ENCODE data around the gene TREML1. TPM values are rescaled to one million over a fixed set of nuclear protein-coding genes. Genes with fewer than 3 reads are reported as not detected.

The TREML1 gene
- total and polyA plus RNA-seq, 9 of the 15 experiments (the other 6 are each of a cell fraction or from before 2014, with no cell fraction given), result not detected

DNA sequence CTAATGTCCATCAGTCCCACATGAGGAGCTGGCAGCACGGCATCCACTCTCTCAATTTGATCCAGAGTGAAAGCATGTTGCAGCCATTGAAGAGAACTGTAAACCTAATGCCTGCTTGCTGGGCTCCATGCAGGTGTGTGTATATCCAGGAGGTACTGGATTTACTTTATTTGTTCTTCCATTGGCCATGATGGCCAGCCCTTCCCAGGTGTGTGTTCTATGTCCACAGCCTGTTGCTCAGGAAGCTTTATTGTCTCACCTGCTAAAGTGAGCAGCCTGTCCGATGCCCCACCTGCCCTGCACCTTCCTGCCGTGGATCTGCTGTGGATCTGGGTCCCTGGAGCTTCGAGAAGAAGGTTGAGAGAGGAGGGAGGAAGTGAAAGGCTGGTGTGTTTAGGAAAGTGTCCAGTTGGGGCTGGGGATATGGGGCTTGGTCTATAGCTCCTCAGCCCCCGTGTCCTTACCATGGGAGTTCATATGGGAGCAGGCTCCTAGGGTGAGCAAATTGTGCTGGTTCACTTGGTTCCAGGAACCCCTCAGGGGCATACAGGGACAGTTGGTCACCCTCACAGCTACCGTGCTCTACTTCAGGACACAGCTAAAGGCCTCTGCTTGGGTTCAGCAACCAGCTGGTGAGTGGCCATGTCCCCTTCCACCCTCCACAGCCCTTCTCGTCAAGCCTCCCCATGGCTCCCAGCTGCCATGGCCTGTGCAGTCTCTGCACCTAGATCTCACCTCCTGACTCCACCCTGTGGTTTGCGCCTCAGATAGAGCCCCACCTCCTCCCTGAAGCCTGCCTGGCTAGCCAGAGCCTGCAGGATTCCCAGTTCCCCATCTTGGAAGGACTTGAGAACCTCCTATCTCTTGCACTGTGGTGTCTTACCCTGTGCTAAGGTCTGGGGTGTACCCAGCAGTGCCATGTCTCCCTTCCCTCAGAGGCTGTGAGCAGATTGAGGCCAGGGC, 34.1 kb upstream of the TREML1 start (continued):
- TF ChIP-seq, protein P1, sequence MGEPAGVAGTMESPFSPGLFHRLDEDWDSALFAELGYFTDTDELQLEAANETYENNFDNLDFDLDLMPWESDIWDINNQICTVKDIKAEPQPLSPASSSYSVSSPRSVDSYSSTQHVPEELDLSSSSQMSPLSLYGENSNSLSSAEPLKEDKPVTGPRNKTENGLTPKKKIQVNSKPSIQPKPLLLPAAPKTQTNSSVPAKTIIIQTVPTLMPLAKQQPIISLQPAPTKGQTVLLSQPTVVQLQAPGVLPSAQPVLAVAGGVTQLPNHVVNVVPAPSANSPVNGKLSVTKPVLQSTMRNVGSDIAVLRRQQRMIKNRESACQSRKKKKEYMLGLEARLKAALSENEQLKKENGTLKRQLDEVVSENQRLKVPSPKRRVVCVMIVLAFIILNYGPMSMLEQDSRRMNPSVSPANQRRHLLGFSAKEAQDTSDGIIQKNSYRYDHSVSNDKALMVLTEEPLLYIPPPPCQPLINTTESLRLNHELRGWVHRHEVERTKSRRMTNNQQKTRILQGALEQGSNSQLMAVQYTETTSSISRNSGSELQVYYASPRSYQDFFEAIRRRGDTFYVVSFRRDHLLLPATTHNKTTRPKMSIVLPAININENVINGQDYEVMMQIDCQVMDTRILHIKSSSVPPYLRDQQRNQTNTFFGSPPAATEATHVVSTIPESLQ (CRISPR knock-in tag; IDR thresholded peaks at IDR 0.05), result no peak

DNA sequence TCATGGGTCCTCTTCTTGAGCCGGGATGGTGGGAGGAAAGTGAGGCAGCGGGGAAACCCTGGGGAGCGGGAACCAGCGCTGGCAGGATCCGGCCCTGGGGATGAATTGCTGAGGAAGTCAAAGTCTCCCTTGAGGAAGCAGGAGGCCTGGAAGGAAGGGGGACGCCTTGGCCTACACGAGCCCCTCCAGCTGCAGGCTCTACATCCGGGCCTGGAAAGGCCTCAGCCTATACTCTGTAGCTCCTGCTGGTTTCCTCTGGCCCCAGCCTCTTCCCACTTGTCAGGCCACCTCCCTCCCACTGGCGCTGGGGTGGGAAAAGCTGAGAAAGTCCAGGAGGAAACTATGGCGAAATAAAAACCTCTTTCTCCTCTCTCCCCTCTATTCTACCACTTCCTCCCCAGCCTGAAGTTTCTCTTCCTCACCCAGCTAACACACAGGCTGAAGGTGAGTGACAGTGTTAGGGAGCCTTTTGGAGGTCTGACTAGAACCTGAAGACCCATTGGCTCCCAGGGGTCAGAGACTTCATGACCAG, 31.9 kb upstream of the TREML1 start:
- intact Hi-C loops (cut with micrococcal nuclease) (no loop called here), in situ Hi-C loops (cut with MboI) (no loop called here)
- H3K9me1 ChIP-seq (ENCODE audit: control insufficient read depth, insufficient read depth, low read length), result no peaks in the 10 kb centered on the region
- 11% methylated on average over 10 of the region's 10 CpGs for WGBS (ENCODE audit: insufficient coverage, low coverage, missing lambda C conversion rate)
- no peak overlapping the region for H3K4me2 ChIP-seq (ENCODE audit: insufficient read depth, low read length)
- no peak overlapping the region for H2AFZ ChIP-seq (ENCODE audit: low read depth, low read length)
- no peaks in the 10 kb centered on the region; the same call in 1 of the 2 replicates for H4K20me1 ChIP-seq (replicated peaks; ENCODE audit: control insufficient read depth, insufficient read depth, low read length)
- no peaks in the 10 kb centered on the region for H3K36me3 ChIP-seq (ENCODE audit: control insufficient read depth, insufficient read depth, low read length)
- BruUV-seq (replicated peaks), result no TSS peak
- ATAC-seq (no peak), DNase-seq (ENCODE audit: extremely low read depth in 1 of 4, low spot score in 3 of 4) (no peak), FAIRE-seq (no peak)
- H3K79me2 ChIP-seq (ENCODE audit: control insufficient read depth, insufficient read depth, low read length), result no peaks in the 10 kb centered on the region
- no peak overlapping the region for H3K4me3 ChIP-seq
- H3K4me1 ChIP-seq (replicated peaks in 1 of 2; ENCODE audit: control insufficient read depth in 2 of 2, insufficient read depth in 2 of 2, low read length in 2 of 2), result peaks cover 0 to 4% of the 10 kb centered on the region in 2 experiments; a peak in 2 of 5 replicates
- no peaks in the 10 kb centered on the region for H3K9me3 ChIP-seq (replicated peaks; ENCODE audit: control insufficient read depth, insufficient read depth, low read depth, low read length)
- H3K27me3 ChIP-seq (ENCODE audit: control insufficient read depth in 2 of 2, insufficient read depth in 2 of 2, low read length in 2 of 2), result peaks cover 0 to 16% of the 10 kb centered on the region in 2 experiments; a peak in 4 of 5 replicates
- 0 out of 4 replicates have a peak overlapping the region, but pooled peaks of 1 of the 2 experiments have one; percentile 4 for H3K9ac ChIP-seq (ENCODE audit: insufficient read depth in 1 of 2, low read depth in 2 of 2, low read length in 2 of 2)
- H3K27ac ChIP-seq (ENCODE audit: extremely low read depth, low read depth, low read length), result no peak overlapping the region
- ChIA-PET CTCF (ENCODE audit: low intra/inter-chr PET ratio) (no interaction called here), POLR2A (interaction anchor here (0.7 kb wide), 1 partner anchor 75 kb away, joined by 3 read pairs; no protein-coding TSS in a partner anchor)
- no peak for TF ChIP-seq RFX7 (CRISPR knock-in tag; IDR thresholded peaks at IDR 0.05)
- no peak for TF ChIP-seq NFRKB (IDR thresholded peaks at IDR 0.05; ENCODE audit: low read depth)
- no peak for TF ChIP-seq BMI1 (IDR thresholded peaks at IDR 0.05; ENCODE audit: low read length)
- TF ChIP-seq, protein P2, sequence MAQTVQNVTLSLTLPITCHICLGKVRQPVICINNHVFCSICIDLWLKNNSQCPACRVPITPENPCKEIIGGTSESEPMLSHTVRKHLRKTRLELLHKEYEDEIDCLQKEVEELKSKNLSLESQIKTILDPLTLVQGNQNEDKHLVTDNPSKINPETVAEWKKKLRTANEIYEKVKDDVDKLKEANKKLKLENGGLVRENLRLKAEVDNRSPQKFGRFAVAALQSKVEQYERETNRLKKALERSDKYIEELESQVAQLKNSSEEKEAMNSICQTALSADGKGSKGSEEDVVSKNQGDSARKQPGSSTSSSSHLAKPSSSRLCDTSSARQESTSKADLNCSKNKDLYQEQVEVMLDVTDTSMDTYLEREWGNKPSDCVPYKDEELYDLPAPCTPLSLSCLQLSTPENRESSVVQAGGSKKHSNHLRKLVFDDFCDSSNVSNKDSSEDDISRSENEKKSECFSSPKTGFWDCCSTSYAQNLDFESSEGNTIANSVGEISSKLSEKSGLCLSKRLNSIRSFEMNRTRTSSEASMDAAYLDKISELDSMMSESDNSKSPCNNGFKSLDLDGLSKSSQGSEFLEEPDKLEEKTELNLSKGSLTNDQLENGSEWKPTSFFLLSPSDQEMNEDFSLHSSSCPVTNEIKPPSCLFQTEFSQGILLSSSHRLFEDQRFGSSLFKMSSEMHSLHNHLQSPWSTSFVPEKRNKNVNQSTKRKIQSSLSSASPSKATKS (CRISPR knock-in tag; IDR thresholded peaks at IDR 0.05), result no peak
- TF ChIP-seq DMBX1 (CRISPR knock-in tag; IDR thresholded peaks at IDR 0.05; ENCODE audit: borderline replicate concordance), result no peak
- TF ChIP-seq HDGF (IDR thresholded peaks at IDR 0.05), result no peak
- TF ChIP-seq ZC3H4 (CRISPR knock-in tag; IDR thresholded peaks at IDR 0.05; ENCODE audit: borderline replicate concordance), result no peak
- TF ChIP-seq MYC (IDR thresholded peaks at IDR 0.05; ENCODE audit: low read depth, low read length), result no peak
- no peak for TF ChIP-seq MYC (CRISPR knock-in tag; IDR thresholded peaks at IDR 0.05; ENCODE audit: borderline replicate concordance, low read depth)
- TF ChIP-seq, protein P3, sequence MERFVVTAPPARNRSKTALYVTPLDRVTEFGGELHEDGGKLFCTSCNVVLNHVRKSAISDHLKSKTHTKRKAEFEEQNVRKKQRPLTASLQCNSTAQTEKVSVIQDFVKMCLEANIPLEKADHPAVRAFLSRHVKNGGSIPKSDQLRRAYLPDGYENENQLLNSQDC (CRISPR knock-in tag; IDR thresholded peaks at IDR 0.05), result no peak
- TF ChIP-seq SMAD4 (CRISPR knock-in tag; conservative IDR thresholded peaks at IDR 0.05), result no peak
- TF ChIP-seq, protein P4, sequence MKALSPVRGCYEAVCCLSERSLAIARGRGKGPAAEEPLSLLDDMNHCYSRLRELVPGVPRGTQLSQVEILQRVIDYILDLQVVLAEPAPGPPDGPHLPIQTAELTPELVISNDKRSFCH (CRISPR knock-in tag; IDR thresholded peaks at IDR 0.05), result no peak
- TF ChIP-seq, protein P4 (tag; IDR thresholded peaks at IDR 0.05), result no peak
- TF ChIP-seq TCFL5 (CRISPR knock-in tag; conservative IDR thresholded peaks at IDR 0.05), result no peak

Measured in K562 (cell line).